ENCODE measurements around the gene EMP2. TPM values are rescaled to one million over a fixed set of nuclear protein-coding genes. Genes with fewer than 3 reads are reported as not detected.
A peak's percentile ranks its signal among the peaks of the same experiment; 100 is the strongest.
"Not testable (repeated sequence)": the region's sequence is repeated elsewhere in the genome, so short reads cannot be mapped to it uniquely, and the experiment has no call there.

Gene EMP2
- total and polyA plus RNA-seq, 3 donors from 2014 or later = 9.3 to 18.4 (median 13.1) TPM

DNA sequence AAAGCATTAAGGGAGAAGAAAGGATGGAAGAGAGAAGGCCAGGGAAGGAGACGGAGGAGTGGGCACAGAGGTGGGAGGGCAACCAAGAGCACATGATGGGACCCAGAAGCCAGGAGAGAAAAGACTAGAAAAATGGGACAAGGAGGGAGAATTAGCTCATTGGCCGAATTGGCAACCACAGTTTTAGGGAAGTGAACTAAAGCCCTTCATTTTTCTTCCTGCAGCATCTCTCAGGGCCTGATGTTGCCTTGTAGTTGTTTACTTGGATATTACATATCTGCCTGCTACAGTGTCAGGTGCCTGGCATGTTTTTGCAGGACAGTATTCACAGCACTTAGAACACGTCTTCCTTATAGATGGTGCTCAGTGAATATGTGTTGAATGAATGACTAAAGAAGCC lies 19.0 kb downstream of the EMP2 start:
- H3K27ac ChIP-seq = peak overlapping the region in 1 of 2 donors; percentile 27
- H3K36me3 ChIP-seq (ENCODE audit: low read depth, missing control alignments) = no peaks in the 10 kb centered on the region
- no peaks in the 10 kb centered on the region for H3K27me3 ChIP-seq
- no peak for TF ChIP-seq POLR2A (IDR thresholded peaks at IDR 0.05)
- TF ChIP-seq, protein P1, sequence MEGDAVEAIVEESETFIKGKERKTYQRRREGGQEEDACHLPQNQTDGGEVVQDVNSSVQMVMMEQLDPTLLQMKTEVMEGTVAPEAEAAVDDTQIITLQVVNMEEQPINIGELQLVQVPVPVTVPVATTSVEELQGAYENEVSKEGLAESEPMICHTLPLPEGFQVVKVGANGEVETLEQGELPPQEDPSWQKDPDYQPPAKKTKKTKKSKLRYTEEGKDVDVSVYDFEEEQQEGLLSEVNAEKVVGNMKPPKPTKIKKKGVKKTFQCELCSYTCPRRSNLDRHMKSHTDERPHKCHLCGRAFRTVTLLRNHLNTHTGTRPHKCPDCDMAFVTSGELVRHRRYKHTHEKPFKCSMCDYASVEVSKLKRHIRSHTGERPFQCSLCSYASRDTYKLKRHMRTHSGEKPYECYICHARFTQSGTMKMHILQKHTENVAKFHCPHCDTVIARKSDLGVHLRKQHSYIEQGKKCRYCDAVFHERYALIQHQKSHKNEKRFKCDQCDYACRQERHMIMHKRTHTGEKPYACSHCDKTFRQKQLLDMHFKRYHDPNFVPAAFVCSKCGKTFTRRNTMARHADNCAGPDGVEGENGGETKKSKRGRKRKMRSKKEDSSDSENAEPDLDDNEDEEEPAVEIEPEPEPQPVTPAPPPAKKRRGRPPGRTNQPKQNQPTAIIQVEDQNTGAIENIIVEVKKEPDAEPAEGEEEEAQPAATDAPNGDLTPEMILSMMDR (IDR thresholded peaks at IDR 0.05) = no peak
- H3K9me3 ChIP-seq = no peaks in the 10 kb centered on the region
- WGBS, 2 donors = 86 to 93% methylated on average over 3 of the region's 3 CpGs
- H3K4me1 ChIP-seq = peaks cover 20% of the 10 kb centered on the region
- intact Hi-C loops (cut with DNase I; ENCODE audit: low total_unique reads) = no loop called here
- H3K4me3 ChIP-seq = no peak overlapping the region
- DNase-seq = no peak

DNA sequence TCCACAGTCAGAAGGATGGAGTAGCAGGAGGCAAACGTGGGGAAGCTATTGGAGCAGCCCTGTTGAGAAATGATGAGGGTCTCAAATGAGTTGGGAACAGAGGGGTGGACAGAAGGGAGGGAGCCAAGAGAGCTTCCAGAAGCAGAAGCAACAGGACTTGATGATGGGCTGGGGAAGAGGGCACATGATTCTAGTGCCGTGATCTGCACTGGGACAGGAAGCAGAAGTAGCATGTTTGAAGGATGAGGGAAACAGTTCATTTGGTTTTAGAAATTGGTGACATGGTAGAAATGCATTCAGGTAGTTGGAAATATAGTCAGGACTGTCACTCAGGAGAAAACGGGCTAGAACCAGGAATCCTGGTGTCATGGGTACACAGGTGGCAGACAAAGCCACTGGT lies 19.4 kb downstream of the EMP2 start:
- Histone ChIP-seq H3K36me3 (ENCODE audit: low read depth, missing control alignments) (no peaks in the 10 kb centered on the region), H3K27ac (peak overlapping the region in 1 of 2 donors; percentile 27), H3K27me3 (no peaks in the 10 kb centered on the region), H3K9me3 (no peaks in the 10 kb centered on the region), H3K4me3 (no peak overlapping the region), H3K4me1 (peaks cover 17% of the 10 kb centered on the region)
- no peak for TF ChIP-seq POLR2A (IDR thresholded peaks at IDR 0.05)
- TF ChIP-seq, protein P1 (IDR thresholded peaks at IDR 0.05) = no peak
- 86 to 87% methylated on average over 3 of the region's 3 CpGs for WGBS, 2 donors
- intact Hi-C loops (cut with DNase I; ENCODE audit: low total_unique reads) = no loop called here
- no peak for DNase-seq

DNA sequence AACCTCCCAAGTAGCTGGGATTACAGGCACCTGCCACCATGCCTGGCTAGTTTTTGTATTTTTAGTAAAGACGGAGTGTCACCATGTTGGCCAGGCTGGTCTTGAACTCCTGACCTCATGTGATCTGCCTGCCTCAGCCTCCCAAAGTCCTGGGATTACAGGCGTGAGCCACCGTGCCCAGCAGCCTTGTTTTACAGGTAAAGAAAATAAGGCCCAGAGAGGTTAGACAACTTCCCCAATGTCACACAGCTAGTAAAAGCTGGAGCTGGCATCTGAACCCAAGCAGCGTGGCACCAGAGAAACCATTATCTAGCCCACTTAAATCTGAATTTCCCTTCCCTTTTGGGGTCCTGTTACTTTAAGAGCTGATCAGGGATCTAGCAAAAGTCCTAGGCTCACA lies 20.6 kb downstream of the EMP2 start:
- WGBS, 2 donors = 90 to 93% methylated on average over 4 of the region's 4 CpGs
- H3K9me3 ChIP-seq; H3K36me3 ChIP-seq (ENCODE audit: low read depth, missing control alignments); H3K27me3 ChIP-seq; H3K4me3 ChIP-seq; DNase-seq; intact Hi-C loops (cut with DNase I; ENCODE audit: low total_unique reads): not testable (repeated sequence)
- Histone ChIP-seq H3K4me1 (peaks cover 17% of the 10 kb centered on the region), H3K27ac (peak overlapping the region in 1 of 2 donors; percentile 58)

DNA sequence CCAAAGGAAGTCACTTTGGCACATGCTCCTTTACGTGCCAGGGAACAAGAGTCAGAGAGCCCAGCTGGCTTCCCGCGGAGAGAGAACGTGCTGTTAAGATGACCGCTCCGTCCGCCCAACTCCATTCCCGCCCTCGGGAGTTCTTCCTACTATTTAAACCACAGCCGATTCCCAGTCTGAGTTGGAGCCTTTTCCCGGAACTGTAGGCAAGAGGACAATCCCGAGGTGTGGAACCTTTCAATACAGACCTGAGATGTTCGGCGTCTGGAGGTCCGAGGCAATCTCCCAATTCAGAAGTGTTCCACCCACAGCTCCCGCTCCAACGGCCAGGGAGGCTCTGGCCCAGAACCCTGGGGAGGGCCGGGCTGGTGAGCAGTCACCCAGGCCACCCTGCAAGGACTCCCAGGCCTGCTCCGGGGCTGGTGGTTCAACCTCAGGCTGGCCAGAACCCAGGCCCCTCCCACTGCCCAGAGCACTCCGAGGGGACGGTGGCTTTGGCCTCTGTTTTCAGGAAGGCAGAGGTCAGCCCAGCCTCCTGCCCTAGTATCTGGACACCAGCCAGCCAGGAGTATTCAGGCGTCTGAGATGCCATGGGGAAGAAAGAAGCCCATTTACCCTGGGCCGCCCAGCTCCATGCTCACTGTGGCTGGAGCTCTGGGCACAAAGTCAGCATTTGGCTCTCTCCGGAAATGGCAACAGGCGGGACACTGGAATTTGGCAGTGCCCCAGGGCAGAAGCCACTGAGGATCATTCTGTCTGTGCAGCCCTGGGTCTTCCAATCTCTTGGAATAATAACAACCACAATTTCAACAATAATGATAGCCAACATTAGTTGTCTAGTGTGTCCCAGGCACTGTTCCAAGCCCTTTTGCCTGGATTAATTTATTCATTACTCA lies 21.4 kb downstream of the EMP2 start:
- WGBS, 2 donors = 28 to 41% methylated on average over 20 to 25 of the region's 25 CpGs

DNA sequence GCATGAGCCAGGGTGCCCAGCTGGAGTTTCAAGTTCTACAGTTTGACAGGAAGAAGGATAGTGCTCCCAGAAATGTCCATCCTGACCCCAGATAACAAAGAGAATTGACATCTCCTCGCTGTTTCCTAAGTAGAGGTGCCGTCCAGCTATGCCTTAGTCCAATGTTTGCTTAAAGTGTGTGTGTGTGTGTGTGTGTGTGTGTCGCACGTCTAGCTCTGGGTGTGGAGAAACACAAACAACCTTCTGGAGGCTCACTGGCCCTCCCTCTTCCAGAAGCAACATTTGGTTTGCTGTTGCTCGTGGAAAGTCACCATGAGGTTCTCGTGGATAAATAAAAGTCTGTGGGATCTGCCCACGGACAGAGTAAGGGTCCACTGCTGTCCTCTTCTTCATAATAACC lies 22.1 kb downstream of the EMP2 start:
- intact Hi-C loops (cut with DNase I; ENCODE audit: low total_unique reads) = no loop called here
- Histone ChIP-seq H3K4me3 (no peak overlapping the region), H3K9me3 (no peaks in the 10 kb centered on the region), H3K36me3 (ENCODE audit: low read depth, missing control alignments) (no peaks in the 10 kb centered on the region), H3K27ac (peak overlapping the region; percentile 32 to 58), H3K4me1 (peaks cover 17% of the 10 kb centered on the region), H3K27me3 (no peaks in the 10 kb centered on the region)
- TF ChIP-seq, protein P1 (IDR thresholded peaks at IDR 0.05) = no peak
- no peak for TF ChIP-seq POLR2A (IDR thresholded peaks at IDR 0.05)
- 41 to 48% methylated on average over 6 to 7 of the region's 7 CpGs for WGBS, 2 donors
- no peak for DNase-seq

More for the DNA sequence above, 21.4 kb downstream of the EMP2 start:
- TF ChIP-seq, protein P1 (IDR thresholded peaks at IDR 0.05) = no peak
- TF ChIP-seq POLR2A (IDR thresholded peaks at IDR 0.05) = no peak
- H3K36me3 ChIP-seq (ENCODE audit: low read depth, missing control alignments) = no peaks in the 10 kb centered on the region
- intact Hi-C loops (cut with DNase I; ENCODE audit: low total_unique reads) = no loop called here
- H3K27ac ChIP-seq = peak overlapping the region; percentile 32 to 58
- peaks cover 17% of the 10 kb centered on the region for H3K4me1 ChIP-seq
- DNase-seq = peak; percentile 69
- no peak overlapping the region for H3K4me3 ChIP-seq
- H3K9me3 ChIP-seq = no peaks in the 10 kb centered on the region
- H3K27me3 ChIP-seq = no peaks in the 10 kb centered on the region
